BLaER1 (cell line): ENCODE data around the gene TIMP2.
A peak's percentile ranks its signal among the peaks of the same experiment; 100 is the strongest.

Experiments
- H3K27ac ChIP-seq: shearing (Covaris generic); formaldehyde crosslinking; 2 replicates; pipeline ENCODE4 v1.8.1; 2022
- H3K27me3 ChIP-seq: shearing (Covaris generic); formaldehyde crosslinking; 2 replicates; pipeline ENCODE4 v1.8.1; 2022
- H3K36me3 ChIP-seq: shearing (Covaris generic); formaldehyde crosslinking; 2 replicates; pipeline ENCODE4 v1.8.1; 2022
- H3K4me1 ChIP-seq: shearing (Covaris generic); formaldehyde crosslinking; 2 replicates; pipeline ENCODE4 v1.8.1; 2022
- H3K4me2 ChIP-seq: shearing (Covaris generic); formaldehyde crosslinking; 2 replicates; pipeline ENCODE4 v1.8.1; 2022
- H3K4me3 ChIP-seq: shearing (Covaris generic); formaldehyde crosslinking; 2 replicates; pipeline ENCODE4 v1.8.1; 2022
- H3K9ac ChIP-seq: shearing (Covaris generic); formaldehyde crosslinking; 2 replicates; pipeline ENCODE4 v1.8.1; 2022
- H3K9me3 ChIP-seq: shearing (Covaris generic); formaldehyde crosslinking; 2 replicates; pipeline ENCODE4 v1.8.1; 2022
- H4K20me1 ChIP-seq: shearing (Covaris generic); formaldehyde crosslinking; 2 replicates; pipeline ENCODE4 v1.8.1; 2022
- Cebpa-rat ChIP-seq: shearing (Covaris generic); IDR thresholded peaks from 2 replicates; pipeline ENCODE4 v1.8.1; 2022

TIMP2 gene

DNA sequence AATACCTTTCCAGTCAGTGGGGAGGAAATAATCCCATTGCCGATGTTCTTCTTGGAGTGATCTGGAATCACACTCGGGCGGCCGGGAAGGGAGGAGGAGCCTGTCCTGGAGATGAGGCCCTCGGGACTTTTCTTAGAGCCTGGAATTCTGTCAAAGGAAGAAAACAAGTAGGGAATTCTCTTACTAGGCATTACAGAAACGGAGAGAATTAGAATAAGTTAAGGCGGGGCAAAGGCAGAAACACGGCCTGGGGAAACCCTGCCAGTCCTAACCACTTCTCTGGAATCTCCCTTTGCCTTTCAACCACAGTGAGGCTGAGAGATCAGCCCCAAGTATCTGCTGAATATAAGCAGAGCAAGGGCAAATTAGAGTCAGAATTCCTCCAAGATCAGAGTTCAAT lies 112.3 kb downstream of the TIMP2 start:
- TF ChIP-seq Cebpa-rat = no peak
- peaks cover 34% of the 10 kb centered on the region for H3K4me1 ChIP-seq
- no peak overlapping the region for H3K4me3 ChIP-seq
- peaks cover 56% of the 10 kb centered on the region for H4K20me1 ChIP-seq
- H3K9ac ChIP-seq = no peak overlapping the region
- no peaks in the 10 kb centered on the region for H3K27me3 ChIP-seq
- H3K9me3 ChIP-seq = no peaks in the 10 kb centered on the region
- H3K36me3 ChIP-seq = peaks cover 100% of the 10 kb centered on the region
- H3K27ac ChIP-seq = no peak overlapping the region
- H3K4me2 ChIP-seq = no peak overlapping the region

DNA sequence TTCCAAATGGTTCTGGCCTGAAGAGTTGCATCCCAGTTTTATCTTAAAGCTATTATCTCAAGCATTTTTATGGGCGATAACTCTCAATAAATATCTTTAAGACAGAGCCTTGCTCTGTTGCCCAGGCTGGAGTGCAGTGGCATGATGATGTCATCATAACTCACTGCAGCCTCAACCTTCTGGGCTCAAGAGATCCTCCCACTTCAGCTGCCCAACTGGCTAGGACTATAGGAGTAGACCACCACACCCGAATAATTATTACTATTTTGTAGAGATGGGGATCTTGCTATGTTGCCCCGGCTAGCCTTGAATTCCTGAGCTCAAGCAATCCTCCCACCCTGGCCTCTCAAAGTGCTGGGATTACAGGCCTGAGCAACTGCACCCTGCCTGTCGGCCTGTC lies 117.0 kb downstream of the TIMP2 start:
- no peak overlapping the region for H3K9ac ChIP-seq
- H4K20me1 ChIP-seq = peaks cover 60% of the 10 kb centered on the region
- peaks cover 91% of the 10 kb centered on the region for H3K36me3 ChIP-seq
- H3K4me3 ChIP-seq = no peak overlapping the region
- H3K9me3 ChIP-seq = no peaks in the 10 kb centered on the region
- no peak overlapping the region for H3K27ac ChIP-seq
- no peaks in the 10 kb centered on the region for H3K27me3 ChIP-seq
- TF ChIP-seq Cebpa-rat = no peak
- H3K4me1 ChIP-seq = peaks cover 48% of the 10 kb centered on the region
- no peak overlapping the region for H3K4me2 ChIP-seq

DNA sequence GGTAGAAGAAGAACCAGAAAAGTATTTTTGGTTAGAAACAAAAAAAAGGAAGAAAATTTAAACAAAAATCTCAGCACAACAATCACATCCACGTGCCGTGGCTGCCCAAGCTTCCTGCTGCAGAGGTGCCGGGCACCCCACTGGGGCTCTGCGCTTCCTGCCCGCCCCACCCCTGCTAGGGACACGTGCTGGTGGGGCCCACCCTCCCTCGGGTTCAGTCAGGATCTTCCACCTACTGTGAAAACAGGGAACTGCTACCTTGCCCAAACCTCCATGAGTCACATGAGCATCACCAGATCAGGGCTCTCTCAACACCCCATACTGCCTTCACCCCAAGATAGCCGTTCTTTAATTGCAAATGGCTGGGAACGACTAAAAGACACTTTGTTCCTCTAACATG lies 118.7 kb downstream of the TIMP2 start:
- H3K4me2 ChIP-seq = peak overlapping the region; percentile 28; the same call in 1 of the 2 replicates
- H3K4me3 ChIP-seq = no peak overlapping the region
- TF ChIP-seq Cebpa-rat = no peak
- H3K9me3 ChIP-seq = no peaks in the 10 kb centered on the region
- peaks cover 84% of the 10 kb centered on the region for H3K36me3 ChIP-seq
- no peak overlapping the region for H3K9ac ChIP-seq
- H3K27me3 ChIP-seq = no peaks in the 10 kb centered on the region
- H4K20me1 ChIP-seq = peaks cover 72% of the 10 kb centered on the region
- H3K4me1 ChIP-seq = peaks cover 58% of the 10 kb centered on the region
- no peak overlapping the region for H3K27ac ChIP-seq

DNA sequence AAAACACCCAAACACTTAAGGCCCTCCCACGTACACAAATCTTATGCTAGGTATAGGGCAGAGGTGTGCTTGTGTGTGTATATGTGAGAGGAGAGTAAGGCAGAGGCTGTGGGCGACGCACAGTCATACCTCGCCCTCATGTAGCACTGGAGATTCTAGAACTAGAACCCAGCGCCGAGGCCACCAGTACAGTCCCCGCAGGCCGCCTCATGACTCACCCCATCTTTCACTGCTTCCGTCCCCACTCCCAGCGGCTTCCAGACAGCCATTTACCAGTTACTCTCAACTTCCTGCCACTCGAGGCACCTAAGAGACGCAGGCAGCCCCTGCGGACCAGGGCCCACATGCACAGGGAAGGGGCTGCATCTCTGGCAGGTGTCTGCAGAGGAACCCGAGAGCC lies 119.9 kb downstream of the TIMP2 start:
- Histone ChIP-seq H3K27me3 (no peaks in the 10 kb centered on the region), H3K9ac (no peak overlapping the region), H3K9me3 (no peaks in the 10 kb centered on the region), H3K36me3 (peaks cover 77% of the 10 kb centered on the region), H4K20me1 (peaks cover 83% of the 10 kb centered on the region), H3K4me1 (peaks cover 68% of the 10 kb centered on the region), H3K4me2 (no peak overlapping the region), H3K27ac (no peak overlapping the region), H3K4me3 (no peak overlapping the region)
- TF ChIP-seq Cebpa-rat = no peak

DNA sequence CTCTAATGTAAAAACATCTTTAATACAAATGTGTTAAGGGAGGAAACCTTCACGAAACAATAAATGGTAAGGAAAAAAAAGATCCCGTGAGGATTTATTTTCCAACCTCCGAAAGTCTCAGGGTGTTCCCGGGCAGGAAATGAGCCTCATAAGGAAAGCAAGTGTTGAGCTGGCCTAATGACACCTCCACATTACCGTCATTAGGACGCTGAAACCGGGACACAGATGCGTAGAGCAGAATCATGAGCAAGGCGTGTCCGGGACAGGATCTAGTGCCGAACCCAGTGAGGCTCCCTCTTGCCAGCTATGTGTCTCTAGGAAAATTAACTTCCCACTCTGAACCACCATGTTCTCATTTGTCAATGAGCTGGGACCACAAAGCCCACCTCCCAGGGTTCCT lies 120.4 kb downstream of the TIMP2 start:
- H4K20me1 ChIP-seq = peaks cover 88% of the 10 kb centered on the region
- no peak for TF ChIP-seq Cebpa-rat

DNA sequence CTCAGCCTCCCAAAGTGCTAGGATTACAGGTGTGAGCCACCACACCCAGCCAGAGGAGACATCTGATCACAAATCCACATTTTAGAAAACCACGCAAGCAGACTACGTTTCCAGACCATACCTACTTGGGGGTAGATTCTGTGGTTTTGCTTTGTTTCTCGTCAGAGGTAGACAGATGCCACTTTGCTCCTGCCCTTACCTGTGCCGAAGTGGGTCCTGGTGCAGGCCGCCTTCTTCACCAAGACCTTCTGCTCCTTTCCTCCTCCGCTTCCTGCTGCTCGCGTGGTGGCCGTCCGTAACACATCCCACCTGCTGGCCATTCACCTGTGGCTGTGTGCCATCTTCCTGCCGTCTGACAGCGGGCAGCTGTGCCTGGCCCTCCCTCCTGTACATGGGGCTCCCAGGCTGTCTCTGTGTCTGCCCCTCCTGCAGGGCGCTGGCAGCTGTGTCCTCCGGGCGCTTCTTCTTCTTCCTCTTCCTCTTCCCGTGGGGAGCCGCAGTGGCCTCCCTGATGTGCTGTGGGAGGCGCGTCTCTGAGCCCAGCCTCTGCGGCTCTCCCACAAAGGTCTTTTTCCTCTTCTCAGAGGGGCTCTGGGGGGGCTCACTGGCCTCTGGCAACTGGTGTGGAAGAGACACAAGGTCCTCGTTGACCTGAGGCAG lies 121.9 kb downstream of the TIMP2 start:
- peak overlapping the region; percentile 49 for H3K4me3 ChIP-seq
- TF ChIP-seq Cebpa-rat = no peak
- H3K4me2 ChIP-seq = peak overlapping the region; percentile 86
- H3K9ac ChIP-seq = peak overlapping the region; percentile 53
- no peaks in the 10 kb centered on the region for H3K27me3 ChIP-seq
- H3K4me1 ChIP-seq = peaks cover 85% of the 10 kb centered on the region
- no peaks in the 10 kb centered on the region for H3K9me3 ChIP-seq
- H4K20me1 ChIP-seq = peaks cover 99% of the 10 kb centered on the region
- H3K27ac ChIP-seq = peak overlapping the region; percentile 55
- H3K36me3 ChIP-seq = peaks cover 77% of the 10 kb centered on the region

More for the DNA sequence above, 120.4 kb downstream of the TIMP2 start:
- H3K36me3 ChIP-seq = peaks cover 77% of the 10 kb centered on the region
- no peak overlapping the region for H3K9ac ChIP-seq
- H3K27ac ChIP-seq = no peak overlapping the region
- H3K4me1 ChIP-seq = peaks cover 71% of the 10 kb centered on the region
- H3K4me3 ChIP-seq = no peak overlapping the region
- no peaks in the 10 kb centered on the region for H3K27me3 ChIP-seq
- H3K9me3 ChIP-seq = no peaks in the 10 kb centered on the region
- H3K4me2 ChIP-seq = peak overlapping the region; percentile 86; the same call in 1 of the 2 replicates
